ENCODE measurements around the gene KLHL29. TPM values are rescaled to one million over a fixed set of nuclear protein-coding genes. Genes with fewer than 3 reads are reported as not detected.

Gene KLHL29
- total RNA-seq = 1 to 10 TPM; 2.0 to 2.9 TPM

- intact Hi-C loops (cut with DNase I) = loop anchor here (10.0 kb wide), 1 partner anchor 180 kb away; no protein-coding TSS in a partner anchor
- peak; percentile 90 for DNase-seq
- TF ChIP-seq, protein P1, sequence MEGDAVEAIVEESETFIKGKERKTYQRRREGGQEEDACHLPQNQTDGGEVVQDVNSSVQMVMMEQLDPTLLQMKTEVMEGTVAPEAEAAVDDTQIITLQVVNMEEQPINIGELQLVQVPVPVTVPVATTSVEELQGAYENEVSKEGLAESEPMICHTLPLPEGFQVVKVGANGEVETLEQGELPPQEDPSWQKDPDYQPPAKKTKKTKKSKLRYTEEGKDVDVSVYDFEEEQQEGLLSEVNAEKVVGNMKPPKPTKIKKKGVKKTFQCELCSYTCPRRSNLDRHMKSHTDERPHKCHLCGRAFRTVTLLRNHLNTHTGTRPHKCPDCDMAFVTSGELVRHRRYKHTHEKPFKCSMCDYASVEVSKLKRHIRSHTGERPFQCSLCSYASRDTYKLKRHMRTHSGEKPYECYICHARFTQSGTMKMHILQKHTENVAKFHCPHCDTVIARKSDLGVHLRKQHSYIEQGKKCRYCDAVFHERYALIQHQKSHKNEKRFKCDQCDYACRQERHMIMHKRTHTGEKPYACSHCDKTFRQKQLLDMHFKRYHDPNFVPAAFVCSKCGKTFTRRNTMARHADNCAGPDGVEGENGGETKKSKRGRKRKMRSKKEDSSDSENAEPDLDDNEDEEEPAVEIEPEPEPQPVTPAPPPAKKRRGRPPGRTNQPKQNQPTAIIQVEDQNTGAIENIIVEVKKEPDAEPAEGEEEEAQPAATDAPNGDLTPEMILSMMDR (IDR thresholded peaks at IDR 0.05) = no peak
- H3K9me3 ChIP-seq = no peaks in the 10 kb centered on the region
- H3K27me3 ChIP-seq = peaks cover 12% of the 10 kb centered on the region
- H3K36me3 ChIP-seq = no peaks in the 10 kb centered on the region
- no peaks in the 10 kb centered on the region for H3K4me1 ChIP-seq
- peak within 1 kb of the TSS; percentile 69 for H3K4me3 ChIP-seq
- H3K27ac ChIP-seq = peak within 1 kb of the TSS; percentile 50
- peak within 1 kb of the TSS in 1 of 2 donors; percentile 66 for H3K9ac ChIP-seq (ENCODE audit: low read depth in 2 of 2, low read length in 2 of 2)
Measured at GRCh38 chr2:23384551-23385343, at the start of gene KLHL29. TSS of gene KLHL29 (plus strand) at chr2:23385179. CDS start at chr2:23562197, 177,018 bp downstream.

- intact Hi-C loops (cut with DNase I) = no loop called here
- Histone ChIP-seq H3K9ac (ENCODE audit: low read depth in 2 of 2, low read length in 2 of 2) (no peak overlapping the region), H3K4me3 (no peak overlapping the region), H3K36me3 (no peaks in the 10 kb centered on the region), H3K27me3 (no peaks in the 10 kb centered on the region), H3K27ac (no peak overlapping the region), H3K9me3 (no peaks in the 10 kb centered on the region), H3K4me1 (no peaks in the 10 kb centered on the region)
- TF ChIP-seq, protein P1 (IDR thresholded peaks at IDR 0.05) = no peak
- no peak for DNase-seq
Measured at GRCh38 chr2:23335550-23335949, 49.4 kb upstream of the KLHL29 start.

GRCh38 chr2:23342075-23342474, 42.9 kb upstream of the KLHL29 start:
- no peak overlapping the region for H3K9ac ChIP-seq (ENCODE audit: low read depth in 2 of 2, low read length in 2 of 2)
- H3K4me3 ChIP-seq = no peak overlapping the region
- no peak overlapping the region for H3K27ac ChIP-seq
- H3K27me3 ChIP-seq = no peaks in the 10 kb centered on the region
- intact Hi-C loops (cut with DNase I) = loop anchor here (10.0 kb wide), 1 partner anchor 987 kb away; no protein-coding TSS in a partner anchor
- no peaks in the 10 kb centered on the region for H3K36me3 ChIP-seq
- H3K9me3 ChIP-seq = no peaks in the 10 kb centered on the region
- TF ChIP-seq, protein P1 (IDR thresholded peaks at IDR 0.05) = no peak
- H3K4me1 ChIP-seq = no peaks in the 10 kb centered on the region
- DNase-seq = no peak

GRCh38 chr2:23346029-23346428, 39.0 kb upstream of the KLHL29 start:
- H3K4me3 ChIP-seq = no peak overlapping the region

GRCh38 chr2:23346781-23347180, 38.2 kb upstream of the KLHL29 start:
- TF ChIP-seq, protein P1 (IDR thresholded peaks at IDR 0.05) = no peak
- H3K36me3 ChIP-seq = no peaks in the 10 kb centered on the region
- intact Hi-C loops (cut with DNase I) = loop anchor here (10.0 kb wide), 1 partner anchor 992 kb away; no protein-coding TSS in a partner anchor
- H3K27me3 ChIP-seq = no peaks in the 10 kb centered on the region
- no peaks in the 10 kb centered on the region for H3K9me3 ChIP-seq
- no peak overlapping the region for H3K4me3 ChIP-seq
- H3K9ac ChIP-seq (ENCODE audit: low read depth in 2 of 2, low read length in 2 of 2) = no peak overlapping the region
- DNase-seq = no peak
- H3K4me1 ChIP-seq = no peaks in the 10 kb centered on the region
- H3K27ac ChIP-seq = no peak overlapping the region

More at GRCh38 chr2:23346029-23346428, 39.0 kb upstream of the KLHL29 start:
- DNase-seq = no peak
- no peak overlapping the region for H3K27ac ChIP-seq
- H3K27me3 ChIP-seq = no peaks in the 10 kb centered on the region
- intact Hi-C loops (cut with DNase I) = loop anchor here (10.0 kb wide), 1 partner anchor 991 kb away; no protein-coding TSS in a partner anchor
- H3K9ac ChIP-seq (ENCODE audit: low read depth in 2 of 2, low read length in 2 of 2) = no peak overlapping the region
- H3K36me3 ChIP-seq = no peaks in the 10 kb centered on the region
- TF ChIP-seq, protein P1 (IDR thresholded peaks at IDR 0.05) = no peak
- no peaks in the 10 kb centered on the region for H3K4me1 ChIP-seq
- no peaks in the 10 kb centered on the region for H3K9me3 ChIP-seq

Data from colonic mucosa (tissue), 4 donors.